Breast epithelium (tissue), 3 donors: ENCODE results near the gene MYLK.

Experiments used
- CTCF ChIP-seq, 3 donors: fragments of 450-650 bp; IDR thresholded peaks; one replicate each; pipeline ENCODE4 v1.5.1; 2016 to 2017; ENCODE audit warnings: antibody characterized with exemption in 3 of 3, mild to moderate bottlenecking in 3 of 3, moderate library complexity in 3 of 3
- POLR2A ChIP-seq: fragments of 450-650 bp; IDR thresholded peaks from one replicate; pipeline ENCODE4 v1.6.1; 2016; ENCODE audit warnings: antibody characterized with exemption, mild to moderate bottlenecking, moderate library complexity
- POLR2AphosphoS5 ChIP-seq, 3 donors: sonication (generic); formaldehyde crosslinking; IDR thresholded peaks; one replicate each; pipeline ENCODE4 v1.6.1; 2017; ENCODE audit warnings: antibody characterized with exemption in 3 of 3

GRCh38 chr3:123791073-123791370 is 93.1 kb downstream of the MYLK start:
- no peak for TF ChIP-seq CTCF (IDR thresholded peaks at IDR 0.05)
- no peak for TF ChIP-seq POLR2A
- no peak for TF ChIP-seq POLR2AphosphoS5 (IDR thresholded peaks at IDR 0.05)
